Keratinocyte (primary cell): ENCODE data around the gene EXOC8. TPM values are rescaled to one million over a fixed set of nuclear protein-coding genes. Genes with fewer than 3 reads are reported as not detected.
A peak's percentile ranks its signal among the peaks of the same experiment; 100 is the strongest.

Experiments
- DNase-seq: peaks from one replicate; pipeline ENCODE4 v3.0.0-alpha.2; 2011; ENCODE audit warnings: low read depth, missing footprints, low spot score
- FAIRE-seq: peaks from 2 replicates; lab custom pipeline; 2011; peaks lifted over from hg19 to GRCh38; lab: Jason Lieb, UNC
- H2AFZ ChIP-seq: 2 replicates; pipeline ENCODE4 v1.6.0; 2012; ENCODE audit warnings: low read length, control low read depth, inconsistent platforms; ENCODE audit not compliant: control insufficient read depth
- H3K27ac ChIP-seq: 2 replicates; pipeline ENCODE4 v1.5.1; 2011; ENCODE audit warnings: low read length; ENCODE audit not compliant: control insufficient read depth, insufficient read depth
- H3K27me3 ChIP-seq: 3 replicates; pipeline ENCODE4 v1.6.0; 2011; ENCODE audit warnings: low read length; ENCODE audit not compliant: control insufficient read depth, insufficient read depth; ENCODE audit errors: extremely low read depth
- H3K36me3 ChIP-seq, 2 experiments: 2 replicates in 1 of 2; 3 replicates in 1 of 2; pipeline ENCODE4 v1.5.1; 2011; ENCODE audit warnings: low read length in 2 of 2, mild to moderate bottlenecking in 1 of 2; ENCODE audit not compliant: control insufficient read depth in 2 of 2, insufficient read depth in 2 of 2; ENCODE audit errors: extremely low read depth in 1 of 2
- H3K4me1 ChIP-seq: 3 replicates; pipeline ENCODE4 v1.5.1; 2011; ENCODE audit warnings: low read length; ENCODE audit not compliant: control insufficient read depth, insufficient read depth; ENCODE audit errors: extremely low read depth
- H3K4me2 ChIP-seq: 3 replicates; pipeline ENCODE4 v1.6.0; 2011; ENCODE audit warnings: low read depth, low read length; ENCODE audit not compliant: control insufficient read depth, insufficient read depth; ENCODE audit errors: extremely low read depth
- H3K4me3 ChIP-seq, 3 experiments: fragments of 200-600 bp in 1 of 3; sonication (generic) in 1 of 3; 2 replicates in 2 of 3; 3 replicates in 1 of 3; pipeline ENCODE4 v1.5.1; 2011 to 2016; ENCODE audit warnings: low read length in 3 of 3, mild to moderate bottlenecking in 3 of 3, control low read depth in 2 of 3, inconsistent platforms in 1 of 3, low read depth in 1 of 3, mixed read lengths in 1 of 3, mixed run types in 1 of 3, moderate library complexity in 1 of 3; ENCODE audit not compliant: control insufficient read depth in 2 of 3, insufficient read depth in 2 of 3; ENCODE audit errors: extremely low read depth in 1 of 3
- H3K79me2 ChIP-seq: 2 replicates; pipeline ENCODE4 v1.6.0; 2012; ENCODE audit warnings: low read length; ENCODE audit not compliant: control insufficient read depth, insufficient read depth
- H3K9ac ChIP-seq: 3 replicates; pipeline ENCODE4 v1.6.0; 2011; ENCODE audit warnings: low read length; ENCODE audit not compliant: control insufficient read depth, insufficient read depth; ENCODE audit errors: extremely low read depth
- H3K9me1 ChIP-seq: 3 replicates; pipeline ENCODE4 v1.6.0; 2011; ENCODE audit warnings: low read length; ENCODE audit not compliant: control insufficient read depth, insufficient read depth; ENCODE audit errors: extremely low read depth
- H3K9me3 ChIP-seq: 2 replicates; pipeline ENCODE4 v1.5.1; 2012; ENCODE audit warnings: low read depth, low read length; ENCODE audit not compliant: control insufficient read depth
- H4K20me1 ChIP-seq: 3 replicates; pipeline ENCODE4 v1.6.0; 2011; ENCODE audit warnings: low read length; ENCODE audit not compliant: control insufficient read depth, insufficient read depth; ENCODE audit errors: extremely low read depth
- CTCF ChIP-seq, 3 experiments: IDR thresholded peaks in 1 of 3; conservative IDR thresholded peaks in 1 of 3; optimal IDR thresholded peaks in 1 of 3; 2 replicates in 2 of 3; 3 replicates in 1 of 3; pipeline versions ENCODE3 to v1.5.1; 2011; ENCODE audit warnings: low read length in 3 of 3, mild to moderate bottlenecking in 3 of 3, moderate library complexity in 2 of 3, control low read depth in 1 of 3, inconsistent platforms in 1 of 3; ENCODE audit not compliant: insufficient read depth in 2 of 3; ENCODE audit errors: extremely low read depth in 1 of 3
- EZH2 ChIP-seq: IDR thresholded peaks from one replicate; pipeline ENCODE4 v1.6.1; 2012; ENCODE audit warnings: inconsistent platforms, mild to moderate bottlenecking, low read length, moderate library complexity
- dilution Hi-C: fragments of 300-500 bp; cut with MboI; formaldehyde crosslinking; loops from one replicate; pipeline ENCODE4 v1.7.0; 2020; ENCODE audit warnings: low sequenced_read_pairs; ENCODE audit not compliant: extremely low pct_ligation_motif_present
- polyA plus RNA-seq, 5 experiments: library from polyadenylated mRNA; depleted of rRNA in 3 of 5; stranded (reverse) in 3 of 5; stranded (forward) in 1 of 5; unstranded in 1 of 5; fragments of >200 nt; gene quantifications; 1 replicate in 1 of 5; 2 replicates in 3 of 5; 3 replicates in 1 of 5; pipeline versions ENCODE4 v1.2.1 to v1.2.3, GENCODE V29; 2011 to 2012; ENCODE audit warnings: missing spikeins in 2 of 5, low read depth in 1 of 5, low replicate concordance in 1 of 5

Gene EXOC8
- polyA plus RNA-seq, 1 donor (not counting 4 experiments of a cell fraction or from before 2014, with no cell fraction given): 6.9 TPM

GRCh38 chr1:231362325-231362724, 24.7 kb upstream of the EXOC8 start:
- no peaks in the 10 kb centered on the region for H4K20me1 ChIP-seq
- H3K9me3 ChIP-seq: no peaks in the 10 kb centered on the region
- no peak overlapping the region for H2AFZ ChIP-seq
- FAIRE-seq (no peak), DNase-seq (no peak)
- no peak overlapping the region for H3K4me3 ChIP-seq
- H3K4me2 ChIP-seq: no peak overlapping the region
- H3K27ac ChIP-seq: no peak overlapping the region
- dilution Hi-C loops: no loop called here
- H3K36me3 ChIP-seq: peaks cover 3 to 9% of the 10 kb centered on the region in 2 experiments
- H3K9ac ChIP-seq: no peak overlapping the region
- H3K4me1 ChIP-seq: peaks cover 7% of the 10 kb centered on the region
- no peaks in the 10 kb centered on the region for H3K79me2 ChIP-seq
- no peaks in the 10 kb centered on the region for H3K9me1 ChIP-seq
- TF ChIP-seq EZH2: no peak
- H3K27me3 ChIP-seq: no peaks in the 10 kb centered on the region

- H3K27me3 ChIP-seq: no peaks in the 10 kb centered on the region
- no peaks in the 10 kb centered on the region for H4K20me1 ChIP-seq
- no peak overlapping the region for H3K27ac ChIP-seq
- dilution Hi-C loops: no loop called here
- H3K9me1 ChIP-seq: no peaks in the 10 kb centered on the region
- H3K9me3 ChIP-seq: no peaks in the 10 kb centered on the region
- TF ChIP-seq EZH2: no peak
- no peak for TF ChIP-seq CTCF (optimal IDR thresholded peaks at IDR 0.05 in 1 of 3, IDR thresholded peaks at IDR 0.05 in 1 of 3, conservative IDR thresholded peaks at IDR 0.05 in 1 of 3; ENCODE audit: extremely low read depth in 1 of 3, insufficient read depth in 2 of 3, low read length in 3 of 3)
- H3K79me2 ChIP-seq: no peaks in the 10 kb centered on the region
- DNase-seq (no peak), FAIRE-seq (no peak)
- peaks cover 3 to 4% of the 10 kb centered on the region in 2 experiments for H3K36me3 ChIP-seq
- H3K9ac ChIP-seq: no peak overlapping the region
- no peak overlapping the region for H3K4me3 ChIP-seq
- peaks cover 7% of the 10 kb centered on the region for H3K4me1 ChIP-seq
- H3K4me2 ChIP-seq: no peak overlapping the region
- H2AFZ ChIP-seq: no peak overlapping the region
Observed at GRCh38 chr1:231359113-231359512, 21.5 kb upstream of the EXOC8 start.

- H3K27ac ChIP-seq: peak overlapping the region; percentile 36
- peaks cover 7% of the 10 kb centered on the region in 2 experiments for H3K36me3 ChIP-seq
- peaks cover 7% of the 10 kb centered on the region for H3K4me1 ChIP-seq
- FAIRE-seq: peak; percentile 96
- no peaks in the 10 kb centered on the region for H3K79me2 ChIP-seq
- no peaks in the 10 kb centered on the region for H3K9me3 ChIP-seq
- no peaks in the 10 kb centered on the region for H4K20me1 ChIP-seq
- dilution Hi-C loops: no loop called here
- H3K4me3 ChIP-seq: no peak overlapping the region
- DNase-seq: peak; percentile 49
- peak overlapping the region; percentile 67 for H3K4me2 ChIP-seq
- TF ChIP-seq CTCF (optimal IDR thresholded peaks at IDR 0.05 in 1 of 3, IDR thresholded peaks at IDR 0.05 in 1 of 3, conservative IDR thresholded peaks at IDR 0.05 in 1 of 3; ENCODE audit: extremely low read depth in 1 of 3, insufficient read depth in 2 of 3, low read length in 3 of 3) (peak; percentile 50 to 71 (median 61)), EZH2 (no peak)
- H3K27me3 ChIP-seq: no peaks in the 10 kb centered on the region
- H2AFZ ChIP-seq: no peak overlapping the region
- H3K9ac ChIP-seq: no peak overlapping the region
- no peaks in the 10 kb centered on the region for H3K9me1 ChIP-seq
Observed at GRCh38 chr1:231357831-231358354, 20.2 kb upstream of the EXOC8 start.
